ENCODE measurements around the gene SPRYD7. TPM values are rescaled to one million over a fixed set of nuclear protein-coding genes. Genes with fewer than 3 reads are reported as not detected.

Gene SPRYD7
- total and polyA plus RNA-seq, 2 of the 13 experiments (the other 11 are each of a cell fraction or from before 2014, with no cell fraction given): 2.7 to 5.9 TPM

DNA sequence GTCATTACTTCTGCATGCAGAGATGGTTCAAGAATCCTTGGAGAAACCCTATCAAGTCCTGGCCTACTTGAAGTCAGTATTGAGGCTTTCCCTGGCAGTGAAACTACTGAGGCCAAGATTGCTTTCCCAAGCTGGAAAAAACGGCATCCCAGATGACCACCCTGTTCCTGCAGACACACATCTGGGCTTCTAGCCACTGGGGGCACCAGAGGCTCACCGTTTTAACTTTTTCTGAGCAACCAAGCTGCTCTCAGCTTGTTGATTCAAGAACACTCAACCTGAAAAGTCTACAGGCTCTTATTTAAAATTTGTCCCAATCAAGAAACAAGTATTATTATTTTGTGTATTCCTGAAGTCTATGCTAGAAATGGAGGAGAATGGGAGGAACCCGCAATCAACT lies 66.6 kb downstream of the SPRYD7 start (continued):
- TF ChIP-seq HMGXB4 (CRISPR knock-in tag; IDR thresholded peaks at IDR 0.05; ENCODE audit: borderline replicate concordance in 1 of 2, low read depth in 1 of 2): peak in 1 of 2 experiments; percentile 53; a peak in 1 of 4 replicates
- 0 out of 2 replicates have a peak, but pooled peaks have one; percentile 18 for TF ChIP-seq ZMYM4 (CRISPR knock-in tag; IDR thresholded peaks at IDR 0.05)
- peak; percentile 43; the same call in 1 of the 2 replicates for TF ChIP-seq RAD21 (CRISPR knock-in tag; IDR thresholded peaks at IDR 0.05)
- peak; percentile 60 for TF ChIP-seq ZNF7 (CRISPR knock-in tag; IDR thresholded peaks at IDR 0.05)

GRCh38 chr13:49867834-49868233 lies 68.3 kb downstream of the SPRYD7 start:
- no TSS peak for BruUV-seq (replicated peaks)

More at GRCh38 chr13:49867834-49868233, 68.3 kb downstream of the SPRYD7 start:
- H3K79me2 ChIP-seq (ENCODE audit: insufficient read depth, low read length): no peaks in the 10 kb centered on the region
- H3K4me2 ChIP-seq (ENCODE audit: low read depth, low read length): no peak overlapping the region
- 43% methylated on average over 4 of the region's 8 CpGs for WGBS (ENCODE audit: low lambda C conversion rate)
- ATAC-seq: no peak
- POLR2A ChIA-PET: no interaction called here
- TF ChIP-seq, protein P1, sequence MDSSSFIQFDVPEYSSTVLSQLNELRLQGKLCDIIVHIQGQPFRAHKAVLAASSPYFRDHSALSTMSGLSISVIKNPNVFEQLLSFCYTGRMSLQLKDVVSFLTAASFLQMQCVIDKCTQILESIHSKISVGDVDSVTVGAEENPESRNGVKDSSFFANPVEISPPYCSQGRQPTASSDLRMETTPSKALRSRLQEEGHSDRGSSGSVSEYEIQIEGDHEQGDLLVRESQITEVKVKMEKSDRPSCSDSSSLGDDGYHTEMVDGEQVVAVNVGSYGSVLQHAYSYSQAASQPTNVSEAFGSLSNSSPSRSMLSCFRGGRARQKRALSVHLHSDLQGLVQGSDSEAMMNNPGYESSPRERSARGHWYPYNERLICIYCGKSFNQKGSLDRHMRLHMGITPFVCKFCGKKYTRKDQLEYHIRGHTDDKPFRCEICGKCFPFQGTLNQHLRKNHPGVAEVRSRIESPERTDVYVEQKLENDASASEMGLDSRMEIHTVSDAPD (CRISPR knock-in tag; IDR thresholded peaks at IDR 0.05): no peak
- TF ChIP-seq HMG20B (CRISPR knock-in tag; conservative IDR thresholded peaks at IDR 0.05): no peak
- TF ChIP-seq SAFB2 (CRISPR knock-in tag; IDR thresholded peaks at IDR 0.05; ENCODE audit: borderline replicate concordance, low read depth): no peak
- TF ChIP-seq ZBTB3 (CRISPR knock-in tag; IDR thresholded peaks at IDR 0.05; ENCODE audit: borderline replicate concordance, low read depth): no peak
- TF ChIP-seq NR1H2 (CRISPR knock-in tag; IDR thresholded peaks at IDR 0.05; ENCODE audit: borderline replicate concordance, low read depth): no peak
- no peak for TF ChIP-seq KDM2A (CRISPR knock-in tag; IDR thresholded peaks at IDR 0.05; ENCODE audit: borderline replicate concordance, low read depth)
- no peak for TF ChIP-seq CENPT (CRISPR knock-in tag; IDR thresholded peaks at IDR 0.05; ENCODE audit: low read depth)
- peak; percentile 88 for TF ChIP-seq MNT (IDR thresholded peaks at IDR 0.05)
- no peaks in the 10 kb centered on the region for H3K9me3 ChIP-seq (ENCODE audit: low read length)
- no peak overlapping the region for H2AFZ ChIP-seq (ENCODE audit: low read length)
- H3K27ac ChIP-seq (ENCODE audit: extremely low read length, insufficient read depth, low read length): no peak overlapping the region
- no peaks in the 10 kb centered on the region for H3K36me3 ChIP-seq (replicated peaks in 1 of 2; ENCODE audit: control insufficient read depth in 1 of 2, insufficient read depth in 2 of 2, low read length in 2 of 2)
- H3K4me3 ChIP-seq (replicated peaks in 1 of 3; ENCODE audit: insufficient read depth in 1 of 3, low read depth in 2 of 3, low read length in 3 of 3): no peak overlapping the region
- no peak for FAIRE-seq
- H3K9ac ChIP-seq (ENCODE audit: insufficient read depth, low read depth, low read length): no peak overlapping the region
- in situ Hi-C loops (cut with HindIII; ENCODE audit: extremely low pct_ligation_motif_present, low pct_unique_long_range_greater_than_20kb) (no loop called here), intact Hi-C loops (cut with micrococcal nuclease; ENCODE audit: unreplicated experiment) (loop anchor here (2.0 kb wide), 2 partner anchors 105 to 933 kb away; no protein-coding TSS in a partner anchor)
- H3K4me1 ChIP-seq (ENCODE audit: insufficient read depth, low read length): no peaks in the 10 kb centered on the region; the same call in 1 of the 2 replicates
- no peaks in the 10 kb centered on the region for H4K20me1 ChIP-seq (ENCODE audit: insufficient read depth, low read length)
- CTCF ChIA-PET (ENCODE audit: low intra/inter-chr PET ratio, low total read pairs): no interaction called here
- no peaks in the 10 kb centered on the region for H3K27me3 ChIP-seq (ENCODE audit: control insufficient read depth in 1 of 2, insufficient read depth in 2 of 2, low read length in 2 of 2)
- no peak for DNase-seq (ENCODE audit: low spot score)
